Osteoblast (primary cell): Measurements from ENCODE around the gene SIRPA. TPM values are rescaled to one million over a fixed set of nuclear protein-coding genes. Genes with fewer than 3 reads are reported as not detected.

Experiments used
- DNase-seq: peaks from one replicate; pipeline ENCODE4 v3.0.0; 2011; ENCODE audit warnings: low spot score, mixed read lengths; ENCODE audit not compliant: insufficient read length; ENCODE audit errors: missing footprints
- H2AFZ ChIP-seq: 2 replicates; pipeline ENCODE4 v1.6.0; 2011; ENCODE audit warnings: mild to moderate bottlenecking, low read length
- H3K27ac ChIP-seq: 2 replicates; pipeline ENCODE4 v1.5.1; 2011; ENCODE audit warnings: mild to moderate bottlenecking, low read depth, low read length, moderate library complexity
- H3K27me3 ChIP-seq: 2 replicates; pipeline ENCODE4 v1.6.0; 2012; ENCODE audit warnings: mild to moderate bottlenecking, control low read depth, inconsistent platforms, low read length, moderate library complexity; ENCODE audit not compliant: insufficient read depth
- H3K36me3 ChIP-seq: 2 replicates; pipeline ENCODE4 v1.5.1; 2011; ENCODE audit warnings: mild to moderate bottlenecking, low read length, control low read depth, moderate library complexity; ENCODE audit not compliant: insufficient read depth
- H3K4me1 ChIP-seq: 2 replicates; pipeline ENCODE4 v1.5.1; 2011; ENCODE audit warnings: mild to moderate bottlenecking, low read length, control low read depth, moderate library complexity; ENCODE audit not compliant: insufficient read depth
- H3K4me2 ChIP-seq: 2 replicates; pipeline ENCODE4 v1.6.0; 2011; ENCODE audit warnings: mild to moderate bottlenecking, low read length; ENCODE audit not compliant: insufficient read depth
- H3K4me3 ChIP-seq: fragments of 200-600 bp; sonication (generic); 3 replicates; pipeline ENCODE4 v1.5.1; 2012; ENCODE audit warnings: mild to moderate bottlenecking, low read length, inconsistent platforms; ENCODE audit not compliant: insufficient read depth
- H3K79me2 ChIP-seq: 2 replicates; pipeline ENCODE4 v1.6.0; 2012; ENCODE audit warnings: mild to moderate bottlenecking, low read length, control low read depth, inconsistent platforms; ENCODE audit not compliant: insufficient read depth
- H3K9me3 ChIP-seq: 2 replicates; pipeline ENCODE4 v1.5.1; 2011; ENCODE audit warnings: low read depth, low read length, control low read depth
- H4K20me1 ChIP-seq: 2 replicates; pipeline ENCODE4 v1.6.0; 2012; ENCODE audit warnings: mild to moderate bottlenecking, low read length, control low read depth; ENCODE audit not compliant: insufficient read depth
- CTCF ChIP-seq: IDR thresholded peaks from 2 replicates; pipeline ENCODE4 v1.5.1; 2011; ENCODE audit warnings: mild to moderate bottlenecking, low read depth, low read length, moderate library complexity; ENCODE audit errors: extremely low read depth
- total RNA-seq: library from RNA; depleted of rRNA; stranded (reverse); fragments of >200 nt; gene quantifications from 2 replicates; pipeline ENCODE4 v1.2.3, GENCODE V29; 2012

SIRPA gene
- total RNA-seq, 1 donor = 15.9 TPM

GRCh38 chr20:1895674-1896483 lies 672 bp downstream of the SIRPA start:
- Histone ChIP-seq H3K4me2 (peak overlapping the region; percentile 97), H3K27me3 (no peaks in the 10 kb centered on the region), H3K27ac (peak overlapping the region; percentile 60), H3K9me3 (no peaks in the 10 kb centered on the region), H4K20me1 (peaks cover 39% of the 10 kb centered on the region), H3K36me3 (peaks cover 10% of the 10 kb centered on the region), H3K4me1 (peaks cover 17% of the 10 kb centered on the region), H3K4me3 (peak overlapping the region; percentile 96), H2AFZ (peak overlapping the region; percentile 75), H3K79me2 (peaks cover 63% of the 10 kb centered on the region)
- DNase-seq = peak; percentile 94
- no peak for TF ChIP-seq CTCF

- Histone ChIP-seq H3K27ac (no peak overlapping the region), H3K9me3 (no peaks in the 10 kb centered on the region), H3K4me3 (peak overlapping the region; percentile 96), H3K79me2 (peaks cover 70% of the 10 kb centered on the region), H3K4me1 (peaks cover 17% of the 10 kb centered on the region), H3K27me3 (no peaks in the 10 kb centered on the region), H4K20me1 (peaks cover 40% of the 10 kb centered on the region), H3K4me2 (peak overlapping the region; percentile 97), H3K36me3 (peaks cover 10% of the 10 kb centered on the region), H2AFZ (no peak overlapping the region)
- DNase-seq = no peak
- TF ChIP-seq CTCF = no peak
Measured at GRCh38 chr20:1896484-1897258, 1.5 kb downstream of the SIRPA start.

GRCh38 chr20:1897541-1897940 lies 2.3 kb downstream of the SIRPA start:
- no peaks in the 10 kb centered on the region for H3K27me3 ChIP-seq
- H2AFZ ChIP-seq = no peak overlapping the region
- H3K79me2 ChIP-seq = peaks cover 79% of the 10 kb centered on the region
- no peak overlapping the region for H3K27ac ChIP-seq
- TF ChIP-seq CTCF = no peak
- peaks cover 17% of the 10 kb centered on the region for H3K4me1 ChIP-seq
- peaks cover 15% of the 10 kb centered on the region for H3K36me3 ChIP-seq
- H3K4me3 ChIP-seq = no peak overlapping the region
- no peaks in the 10 kb centered on the region for H3K9me3 ChIP-seq
- peaks cover 46% of the 10 kb centered on the region for H4K20me1 ChIP-seq
- no peak for DNase-seq
- no peak overlapping the region for H3K4me2 ChIP-seq

GRCh38 chr20:1897965-1898464 lies 2.8 kb downstream of the SIRPA start:
- no peak overlapping the region for H3K27ac ChIP-seq
- H3K79me2 ChIP-seq = peaks cover 81% of the 10 kb centered on the region
- peaks cover 47% of the 10 kb centered on the region for H4K20me1 ChIP-seq
- TF ChIP-seq CTCF = no peak
- H3K9me3 ChIP-seq = no peaks in the 10 kb centered on the region
- H3K4me1 ChIP-seq = peaks cover 17% of the 10 kb centered on the region
- H3K4me2 ChIP-seq = no peak overlapping the region
- no peak overlapping the region for H2AFZ ChIP-seq
- H3K36me3 ChIP-seq = peaks cover 15% of the 10 kb centered on the region
- H3K27me3 ChIP-seq = no peaks in the 10 kb centered on the region
- DNase-seq = no peak
- H3K4me3 ChIP-seq = no peak overlapping the region
